GM12878 (cell line): Measurements from ENCODE around the gene SPTLC3. TPM values are rescaled to one million over a fixed set of nuclear protein-coding genes. Genes with fewer than 3 reads are reported as not detected.

ENCODE experiments used
- ATAC-seq: fragments of 200-7000 bp; cut with Tn5 transposase; 3 replicates; pipeline ENCODE4 v1.9.1; 2020; ENCODE audit warnings: mild to moderate bottlenecking, moderate library complexity
- BruUV-seq: library from RNA; stranded (reverse); fragments of 400-500 nt; replicated peaks from 2 replicates; lab custom pipeline; 2021; lab: Mats Ljungman, UMichigan
- CTCF ChIA-PET: fragments of 300-600 bp; sonication (Branson Sonifier 250); formaldehyde crosslinking; extraction: SDS; loops from one replicate; lab custom pipeline; 2021; ENCODE audit warnings: inconsistent platforms; lab: Yijun Ruan, JAX
- POLR2A ChIA-PET: fragments of 350-600 bp; formaldehyde crosslinking; extraction: SDS; loops from one replicate; lab custom pipeline; 2021; ENCODE audit warnings: inconsistent platforms; lab: Charles Lee
- RAD21 ChIA-PET: fragments of 300-600 bp; sonication (Branson Sonifier 250); formaldehyde crosslinking; loops from one replicate; lab custom pipeline; 2023; ENCODE audit warnings: antibody characterized with exemption; ENCODE audit not compliant: unreplicated experiment; lab: Charles Lee
- SMC1A ChIA-PET: fragments of 300-600 bp; sonication (Branson Sonifier 250); formaldehyde crosslinking; loops from one replicate; lab custom pipeline; 2023; ENCODE audit not compliant: unreplicated experiment, uncharacterized antibody; lab: Charles Lee
- DNase-seq: peaks from one replicate; pipeline ENCODE4 v3.0.0-alpha.2; 2011; ENCODE audit warnings: low read depth, low spot score
- FAIRE-seq: peaks from 3 replicates; lab custom pipeline; 2011; peaks lifted over from hg19 to GRCh38; lab: Jason Lieb, UNC
- H2AFZ ChIP-seq: 2 replicates; pipeline ENCODE4 v1.6.0; 2011; ENCODE audit warnings: low read depth, low read length, control low read depth; ENCODE audit not compliant: control insufficient read depth
- H3K27ac ChIP-seq: 2 replicates; pipeline ENCODE4 v1.5.1; 2011; ENCODE audit warnings: control low read depth; ENCODE audit not compliant: control insufficient read depth, insufficient read depth
- H3K27me3 ChIP-seq, 2 experiments: replicated peaks in 1 of 2; 2 replicates each; pipeline versions ENCODE4 v1.6.0 to v1.6.1; 2011; ENCODE audit warnings: low read length in 1 of 2; ENCODE audit not compliant: control insufficient read depth in 2 of 2, insufficient read depth in 2 of 2
- H3K36me3 ChIP-seq, 2 experiments: 2 replicates each; pipeline ENCODE4 v1.5.1; 2011; ENCODE audit warnings: low read length in 1 of 2; ENCODE audit not compliant: control insufficient read depth in 2 of 2, insufficient read depth in 2 of 2
- H3K4me1 ChIP-seq: 2 replicates; pipeline ENCODE4 v1.6.1; 2011; ENCODE audit warnings: mild to moderate bottlenecking, low read length, moderate library complexity, mixed read lengths; ENCODE audit not compliant: control insufficient read depth, insufficient read depth
- H3K4me2 ChIP-seq: 2 replicates; pipeline ENCODE4 v1.6.0; 2011; ENCODE audit warnings: control low read depth; ENCODE audit not compliant: control insufficient read depth, insufficient read depth
- H3K4me3 ChIP-seq: fragments of 200-600 bp; sonication (generic); 2 replicates; pipeline ENCODE4 v1.5.1; 2016
- H3K79me2 ChIP-seq: 2 replicates; pipeline ENCODE4 v1.6.0; 2011; ENCODE audit warnings: low read length; ENCODE audit not compliant: control insufficient read depth, insufficient read depth
- H3K9ac ChIP-seq: 2 replicates; pipeline ENCODE4 v1.8.0; 2011; ENCODE audit warnings: low read length, control low read depth, mixed read lengths; ENCODE audit not compliant: control insufficient read depth, insufficient read depth
- H3K9me3 ChIP-seq: replicated peaks from 3 replicates; pipeline ENCODE4 v1.5.1; 2011; ENCODE audit warnings: mild to moderate bottlenecking, low read length; ENCODE audit not compliant: control insufficient read depth, insufficient read depth
- H4K20me1 ChIP-seq: 2 replicates; pipeline ENCODE4 v1.6.0; 2011; ENCODE audit not compliant: control insufficient read depth, insufficient read depth
- CUX1 ChIP-seq: IDR thresholded peaks from 2 replicates; pipeline ENCODE4 v1.6.1; 2012; ENCODE audit warnings: improper control_type of control experiment, low read depth, low read length; ENCODE audit not compliant: insufficient replicate concordance
- RFX5 ChIP-seq: IDR thresholded peaks from 2 replicates; pipeline ENCODE4 v1.6.1; 2011; ENCODE audit warnings: low read depth, low read length, improper control_type of control experiment
- YY1 ChIP-seq: IDR thresholded peaks from 2 replicates; pipeline ENCODE4 v1.6.1; 2011; ENCODE audit warnings: low read depth, mild to moderate bottlenecking, low read length
- ZBED1 ChIP-seq: IDR thresholded peaks from 2 replicates; pipeline ENCODE4 v1.6.1; 2016; ENCODE audit warnings: borderline replicate concordance
- ZNF384 ChIP-seq: IDR thresholded peaks from 2 replicates; pipeline ENCODE4 v1.6.1; 2012; ENCODE audit warnings: low read depth, mild to moderate bottlenecking, low read length, improper control_type of control experiment, borderline replicate concordance
- WGBS: methylation state at CpG from one replicate; pipeline ENCODE4 v1.1.6; 2016; ENCODE audit warnings: low lambda C conversion rate; ENCODE audit not compliant: insufficient replicate concordance, insufficient coverage; ENCODE audit errors: missing lambda C conversion rate; 5-methylcytosine and 5-hydroxymethylcytosine counted together
- in situ Hi-C: fragments of 300-500 bp; cut with MboI; formaldehyde crosslinking; loops from 9 replicates; pipeline ENCODE4 v1.14.3; 2018; ENCODE audit warnings: mixed read lengths
- intact Hi-C: fragments of 100-400 bp; cut with micrococcal nuclease; formaldehyde crosslinking; loops from one replicate; pipeline ENCODE4 v1.14.2; 2022; ENCODE audit not compliant: unreplicated experiment
- polyA plus RNA-seq, 11 experiments: library from polyadenylated mRNA; depleted of rRNA in 4 of 11; unstranded in 6 of 11; stranded (reverse) in 5 of 11; fragments of >200 nt; fragmentation: Nextera tagmentation in 4 of 11; fragmentation: Illumina TruSeq in 1 of 11; extraction: Ambion mirVana in 4 of 11; extraction: Trizol in 1 of 11; gene quantifications; 1 replicate in 1 of 11; 2 replicates in 10 of 11; pipeline versions ENCODE4 v1.2.1 to v1.2.3, GENCODE V29; 2011 to 2016; ENCODE audit warnings: inconsistent platforms in 2 of 11, missing spikeins in 2 of 11, low read depth in 1 of 11
- total RNA-seq, 4 experiments: library from RNA; depleted of rRNA in 3 of 4; stranded (reverse); fragments of >200 nt in 3 of 4; fragmentation: Illumina TruSeq in 1 of 4; extraction: Trizol in 1 of 4; gene quantifications; 2 replicates each; pipeline versions ENCODE4 v1.2.1 to v1.2.3, GENCODE V29; 2013 to 2021

SPTLC3 gene
- total and polyA plus RNA-seq, 10 of the 15 experiments (the other 5 are each of a cell fraction or from before 2014, with no cell fraction given): 0.04 to 0.29 (median 0.06) TPM; not detected in 7

- no peak overlapping the region for H3K9ac ChIP-seq
- H3K4me1 ChIP-seq: peaks cover 16% of the 10 kb centered on the region
- H3K4me3 ChIP-seq: no peak overlapping the region
- WGBS: 9% methylated on average over 3 of the region's 3 CpGs
- no peaks in the 10 kb centered on the region for H3K27me3 ChIP-seq
- ChIA-PET CTCF (interaction anchor here (0.6 kb wide), 1 partner anchor 1030 kb away, joined by 3 read pairs; no protein-coding TSS in a partner anchor), SMC1A (no interaction called here), RAD21 (no interaction called here), POLR2A (no interaction called here)
- DNase-seq (no peak), FAIRE-seq (no peak), ATAC-seq (no peak)
- intact Hi-C loops (no loop called here), in situ Hi-C loops (no loop called here)
- no TSS peak for BruUV-seq
- H3K79me2 ChIP-seq: no peaks in the 10 kb centered on the region
- H3K27ac ChIP-seq: no peak overlapping the region
- no peaks in the 10 kb centered on the region for H4K20me1 ChIP-seq
- H3K9me3 ChIP-seq: no peaks in the 10 kb centered on the region
- H3K4me2 ChIP-seq: no peak overlapping the region
- no peak for TF ChIP-seq ZBED1
- TF ChIP-seq ZNF384: no peak
- no peak for TF ChIP-seq YY1
- no peak for TF ChIP-seq CUX1
- no peak for TF ChIP-seq RFX5
- no peaks in the 10 kb centered on the region for H3K36me3 ChIP-seq
- H2AFZ ChIP-seq: no peak overlapping the region
Measured at GRCh38 chr20:13006825-13007224, 1.9 kb upstream of the SPTLC3 start.
